ENCODE data around the gene CADPS2. TPM values are rescaled to one million over a fixed set of nuclear protein-coding genes. Genes with fewer than 3 reads are reported as not detected.

The CADPS2 gene
- total and polyA plus RNA-seq, 2 of the 4 experiments (the other 2 are of a cell fraction): 0.10 to 0.54 TPM

DNA sequence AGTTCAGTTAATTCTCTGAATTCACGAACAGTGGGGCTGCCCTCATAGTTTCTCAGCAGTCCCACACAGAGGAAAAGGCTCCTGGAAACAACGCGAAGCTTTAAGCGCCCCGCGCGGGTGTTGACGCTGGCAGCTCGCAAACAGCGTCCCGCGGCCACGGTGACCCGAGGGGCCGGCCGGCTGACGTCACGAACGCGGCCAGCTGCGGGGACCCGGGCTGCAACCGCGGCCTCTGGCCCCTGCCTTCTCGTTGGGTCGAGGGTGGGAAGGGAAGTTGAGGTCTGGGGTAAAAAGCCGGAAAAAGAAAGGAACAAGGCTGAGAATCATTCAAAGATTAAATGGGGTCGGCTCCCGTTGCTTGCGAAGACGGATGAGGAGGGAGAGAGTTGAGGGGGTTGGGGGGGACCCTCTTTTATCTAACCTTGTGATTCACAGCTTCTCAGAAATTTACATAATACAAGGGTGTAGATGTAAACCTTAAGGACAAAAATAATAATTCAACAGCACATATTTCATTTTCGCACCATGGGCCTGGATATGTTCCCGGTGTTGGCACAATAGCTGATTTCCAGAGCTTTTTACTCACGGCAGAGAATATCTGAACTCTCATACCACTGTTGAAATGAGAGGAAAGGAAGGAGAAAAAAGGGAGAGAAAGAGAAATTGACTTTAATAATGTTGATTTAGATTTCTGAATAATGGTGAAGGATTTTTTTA lies 574.4 kb downstream of the CADPS2 start:
- H3K9ac ChIP-seq (ENCODE audit: low read depth, low read length): no peak overlapping the region
- BruUV-seq (replicated peaks): no TSS peak
- H3K27me3 ChIP-seq (ENCODE audit: control insufficient read depth, insufficient read depth, low read length): peaks cover 71% of the 10 kb centered on the region
- no peak overlapping the region for H2BK15ac ChIP-seq (ENCODE audit: low read depth, low read length)
- H4K8ac ChIP-seq (ENCODE audit: low read depth in 2 of 2, low read length in 2 of 2): no peak overlapping the region
- no peak overlapping the region for H3K4me2 ChIP-seq (ENCODE audit: low read depth, low read length)
- no peak overlapping the region for H3K4ac ChIP-seq (ENCODE audit: low read depth, low read length)
- 13% methylated on average over 9 of the region's 34 CpGs; no CpG with 5 or more reads in 1 of the 2 experiments for WGBS, 2 experiments (ENCODE audit: extremely low coverage in 2 of 2, insufficient read length in 1 of 2)
- no peak overlapping the region for H2AFZ ChIP-seq (replicated peaks; ENCODE audit: low read length, poor library complexity)
- peaks cover 2% of the 10 kb centered on the region; the same call in 1 of the 2 replicates for H3K9me3 ChIP-seq (ENCODE audit: control insufficient read depth, insufficient read depth, low read length)
- no peak overlapping the region for H4K5ac ChIP-seq (ENCODE audit: low read depth, low read length)
- no peak overlapping the region for H2BK20ac ChIP-seq (ENCODE audit: low read depth, low read length)
- POLR2A ChIA-PET (ENCODE audit: unreplicated experiment): no interaction called here
- TF ChIP-seq MXI1 (IDR thresholded peaks at IDR 0.05; ENCODE audit: borderline replicate concordance, low read depth, low read length) (no peak), BHLHE40 (IDR thresholded peaks at IDR 0.05; ENCODE audit: low read depth, low read length) (no peak), RAD21 (IDR thresholded peaks at IDR 0.05; ENCODE audit: low read length) (no peak), FOS (IDR thresholded peaks at IDR 0.05; ENCODE audit: low read depth, low read length) (no peak), MAZ (IDR thresholded peaks at IDR 0.05; ENCODE audit: borderline replicate concordance, low read depth, low read length) (no peak), NFE2L2 (IDR thresholded peaks at IDR 0.05; ENCODE audit: low read depth, low read length) (no peak), MAFK (IDR thresholded peaks at IDR 0.05; ENCODE audit: low read depth, low read length) (no peak), CEBPB (IDR thresholded peaks at IDR 0.05; ENCODE audit: low read depth, low read length) (no peak), CHD1 (IDR thresholded peaks at IDR 0.05; ENCODE audit: low read depth, low read length) (no peak), SMC3 (IDR thresholded peaks at IDR 0.05; ENCODE audit: low read depth, low read length) (no peak)
- TF ChIP-seq, protein P1, sequence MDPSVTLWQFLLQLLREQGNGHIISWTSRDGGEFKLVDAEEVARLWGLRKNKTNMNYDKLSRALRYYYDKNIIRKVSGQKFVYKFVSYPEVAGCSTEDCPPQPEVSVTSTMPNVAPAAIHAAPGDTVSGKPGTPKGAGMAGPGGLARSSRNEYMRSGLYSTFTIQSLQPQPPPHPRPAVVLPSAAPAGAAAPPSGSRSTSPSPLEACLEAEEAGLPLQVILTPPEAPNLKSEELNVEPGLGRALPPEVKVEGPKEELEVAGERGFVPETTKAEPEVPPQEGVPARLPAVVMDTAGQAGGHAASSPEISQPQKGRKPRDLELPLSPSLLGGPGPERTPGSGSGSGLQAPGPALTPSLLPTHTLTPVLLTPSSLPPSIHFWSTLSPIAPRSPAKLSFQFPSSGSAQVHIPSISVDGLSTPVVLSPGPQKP (IDR thresholded peaks at IDR 0.05; ENCODE audit: borderline replicate concordance, low read depth, low read length): no peak
- TF ChIP-seq, protein P2, sequence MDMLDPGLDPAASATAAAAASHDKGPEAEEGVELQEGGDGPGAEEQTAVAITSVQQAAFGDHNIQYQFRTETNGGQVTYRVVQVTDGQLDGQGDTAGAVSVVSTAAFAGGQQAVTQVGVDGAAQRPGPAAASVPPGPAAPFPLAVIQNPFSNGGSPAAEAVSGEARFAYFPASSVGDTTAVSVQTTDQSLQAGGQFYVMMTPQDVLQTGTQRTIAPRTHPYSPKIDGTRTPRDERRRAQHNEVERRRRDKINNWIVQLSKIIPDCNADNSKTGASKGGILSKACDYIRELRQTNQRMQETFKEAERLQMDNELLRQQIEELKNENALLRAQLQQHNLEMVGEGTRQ (IDR thresholded peaks at IDR 0.05; ENCODE audit: low read depth, low read length): no peak
- H3K4me3 ChIP-seq (ENCODE audit: insufficient read depth, low read depth, low read length): no peak overlapping the region
- in situ Hi-C loops (cut with MboI; ENCODE audit: low sequenced_read_pairs) (no loop called here), intact Hi-C loops (cut with micrococcal nuclease) (no loop called here), dilution Hi-C loops (cut with HindIII; ENCODE audit: low sequenced_read_pairs, unreplicated experiment) (no loop called here)
- CTCF ChIA-PET: no interaction called here
- H2BK5ac ChIP-seq (ENCODE audit: low read depth, low read length, poor library complexity, severe bottlenecking): no peak overlapping the region
- ATAC-seq (ENCODE audit: low read depth) (no peak), DNase-seq (no peak)
- H4K91ac ChIP-seq (ENCODE audit: insufficient read depth, low read depth, low read length): no peak overlapping the region
- H3K36me3 ChIP-seq (ENCODE audit: control insufficient read depth, insufficient read depth, low read length): no peaks in the 10 kb centered on the region
- H3K27ac ChIP-seq (ENCODE audit: insufficient read depth, low read length): no peak overlapping the region
- no peak overlapping the region for H2AK9ac ChIP-seq (replicated peaks; ENCODE audit: low read depth, low read length, poor library complexity)
- H3K18ac ChIP-seq (ENCODE audit: low read depth, low read length): no peak overlapping the region
- no peaks in the 10 kb centered on the region for H4K20me1 ChIP-seq (ENCODE audit: insufficient read depth, low read length)
- H3K14ac ChIP-seq (replicated peaks; ENCODE audit: low read depth, low read length): no peak overlapping the region
- H2BK120ac ChIP-seq (ENCODE audit: low read depth, low read length): no peak overlapping the region
- no peaks in the 10 kb centered on the region for H3K79me1 ChIP-seq (ENCODE audit: low read depth in 1 of 2, low read length in 2 of 2)
- H3K9me1 ChIP-seq (ENCODE audit: insufficient read depth, low read length): no peaks in the 10 kb centered on the region
- H3K56ac ChIP-seq (ENCODE audit: extremely low read depth, insufficient read depth, low read length): no peak overlapping the region
- no peak overlapping the region for H3K23ac ChIP-seq (ENCODE audit: low read depth, low read length)
- no peaks in the 10 kb centered on the region for H3K4me1 ChIP-seq (ENCODE audit: control insufficient read depth, insufficient read depth, low read length)
- no peak overlapping the region for H2AK5ac ChIP-seq (ENCODE audit: low read depth, low read length)
